NOMO-1 treated with dmso at 0.1 percent for 144 hours (cell line): Measurements from ENCODE around the gene KLHL35.
A peak's percentile ranks its signal among the peaks of the same experiment; 100 is the strongest.
"Not testable (repeated sequence)": the region's sequence is repeated elsewhere in the genome, so short reads cannot be mapped to it uniquely, and the experiment has no call there.

Experiments used
- DNase-seq: peaks from one replicate; lab custom pipeline; 2025; ENCODE audit not compliant: unreplicated experiment; lab: John Stamatoyannopoulos, UW

The KLHL35 gene

GRCh38 chr11:75426720-75427086 is 6.3 kb downstream of the KLHL35 start:
- DNase-seq = no peak

- no peak for DNase-seq
These were observed 7.6 kb downstream of the KLHL35 start for GRCh38 chr11:75425422-75425821.

GRCh38 chr11:75424396-75424795 is 8.6 kb downstream of the KLHL35 start:
- DNase-seq = no peak

GRCh38 chr11:75423721-75424120 is 9.3 kb downstream of the KLHL35 start:
- no peak for DNase-seq

GRCh38 chr11:75422248-75423231 is 10.5 kb downstream of the KLHL35 start:
- DNase-seq = no peak

GRCh38 chr11:75421902-75422247 is 11.1 kb downstream of the KLHL35 start:
- no peak for DNase-seq

- DNase-seq = no peak
These were observed 11.9 kb downstream of the KLHL35 start for GRCh38 chr11:75421035-75421602.

- DNase-seq = no peak
These were observed 12.6 kb downstream of the KLHL35 start for GRCh38 chr11:75420224-75421034.

- DNase-seq = no peak
These were observed 19.1 kb downstream of the KLHL35 start for GRCh38 chr11:75413864-75414263.

GRCh38 chr11:75413146-75413545 is 19.9 kb downstream of the KLHL35 start:
- not testable (repeated sequence) for DNase-seq

GRCh38 chr11:75409971-75410370 is 23.0 kb downstream of the KLHL35 start:
- DNase-seq = not testable (repeated sequence)

- DNase-seq = no peak
These were observed 24.1 kb downstream of the KLHL35 start for GRCh38 chr11:75408957-75409219.

GRCh38 chr11:75406338-75406777 is 26.6 kb downstream of the KLHL35 start:
- no peak for DNase-seq

- DNase-seq = no peak
These were observed 28.9 kb downstream of the KLHL35 start for GRCh38 chr11:75403983-75404658.

GRCh38 chr11:75403037-75403436 is 30.0 kb downstream of the KLHL35 start:
- DNase-seq = no peak

GRCh38 chr11:75402002-75402773 is 30.8 kb downstream of the KLHL35 start:
- DNase-seq = no peak

- no peak for DNase-seq
These were observed 32.7 kb downstream of the KLHL35 start for GRCh38 chr11:75400146-75400865.

GRCh38 chr11:75399344-75400145 is 33.5 kb downstream of the KLHL35 start, which contains the start of gene RPS3:
Gene RPS3 (plus strand): TSS chr11:75399518. CDS start chr11:75399548, 30 bp downstream.
- peak; percentile 85 for DNase-seq

- no peak for DNase-seq
These were observed 34.1 kb downstream of the KLHL35 start for GRCh38 chr11:75398906-75399305.
